Stomach (tissue), 4 donors: ENCODE data around the gene PCDH15.

Source experiments
- CTCF ChIP-seq, 7 experiments: fragments of 450-650 bp in 4 of 7; fragments of 200-600 bp in 3 of 7; sonication (generic) in 3 of 7; IDR thresholded peaks; one replicate each; pipeline ENCODE4 v1.5.1; 2016 to 2019; ENCODE audit warnings: antibody characterized with exemption in 7 of 7, control low read depth in 2 of 7, mild to moderate bottlenecking in 1 of 7
- POLR2AphosphoS5 ChIP-seq, 3 donors: sonication (generic); formaldehyde crosslinking; IDR thresholded peaks; one replicate each; pipeline ENCODE4 v1.6.1; 2016; ENCODE audit warnings: antibody characterized with exemption in 3 of 3

DNA sequence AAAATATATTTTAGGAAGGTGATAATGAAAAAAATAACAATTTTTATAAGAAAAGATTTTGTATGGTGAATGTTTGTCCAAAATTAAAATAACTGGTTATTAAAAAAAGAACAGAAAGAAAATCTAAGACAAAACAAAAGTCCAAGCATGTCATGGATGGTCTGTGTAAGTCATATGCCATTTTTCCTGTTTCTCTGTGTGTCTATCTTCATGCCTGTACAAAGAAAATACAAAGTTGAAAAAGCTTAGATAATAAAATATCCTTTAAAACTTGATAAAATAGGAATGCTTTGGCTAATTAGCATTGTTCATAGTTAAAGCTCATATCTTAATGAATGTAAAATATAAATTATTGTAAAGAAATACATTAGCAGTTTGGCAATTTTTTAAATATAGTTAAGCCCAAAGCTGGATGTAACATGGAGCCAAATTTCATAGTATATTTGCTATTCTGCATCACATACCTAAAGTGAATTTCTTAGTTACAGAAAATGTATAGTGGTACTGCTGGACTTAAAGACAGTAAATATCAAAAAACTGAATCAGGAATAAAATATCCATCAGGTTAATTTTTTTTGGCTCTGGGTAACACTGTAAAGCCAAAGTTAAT lies 661.1 kb downstream of the PCDH15 start:
- TF ChIP-seq CTCF (IDR thresholded peaks at IDR 0.05) (no peak), POLR2AphosphoS5 (IDR thresholded peaks at IDR 0.05) (no peak)
